NCI-H1436 treated with DMSO at 0.1 percent for 48 hours (cell line): ENCODE measurements around the gene CC2D2A.
"Not testable (repeated sequence)": the region's sequence is repeated elsewhere in the genome, so short reads cannot be mapped to it uniquely, and the experiment has no call there.

Experiments
- DNase-seq: peaks from one replicate; lab custom pipeline; 2025; lab: John Stamatoyannopoulos, UW

CC2D2A gene

DNA sequence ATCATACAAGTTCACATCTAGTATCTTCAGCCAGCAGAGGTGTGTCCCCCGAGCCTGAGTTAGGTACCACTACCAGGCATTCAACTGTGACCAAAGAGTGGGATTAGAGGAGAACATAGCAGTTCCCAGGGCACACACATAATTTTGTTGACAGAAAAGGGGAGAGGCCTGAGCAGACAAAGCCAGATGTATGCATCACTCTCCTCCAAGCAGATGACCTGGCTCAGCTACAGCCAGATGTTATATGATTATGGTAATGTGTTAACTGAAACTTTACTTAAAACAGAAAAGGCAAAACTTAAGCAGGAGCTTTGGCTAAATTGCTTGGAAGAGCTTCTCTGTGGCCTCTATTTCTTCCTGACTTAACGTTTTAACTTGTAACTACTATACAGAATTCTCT is 88.9 kb downstream of the CC2D2A start:
- DNase-seq, result no peak

DNA sequence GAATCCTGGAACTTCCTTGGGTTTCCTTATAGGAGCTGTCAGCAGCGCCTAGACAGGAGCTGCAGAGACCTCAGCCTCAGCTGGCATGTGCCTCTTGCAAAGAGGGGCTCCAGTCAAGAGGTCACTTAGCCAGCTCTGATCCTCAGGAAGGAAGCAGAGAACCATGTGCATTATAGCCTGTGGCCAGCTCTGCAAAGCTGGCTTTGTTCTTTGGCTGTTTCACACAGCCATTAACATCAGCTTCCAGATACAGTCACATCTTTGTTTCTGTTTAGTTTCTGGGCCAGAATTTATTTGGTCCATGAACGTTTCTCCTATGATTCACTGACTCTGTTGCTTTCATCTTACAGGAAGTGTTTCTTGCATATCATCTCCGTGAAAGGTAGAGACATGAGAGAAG is 92.4 kb downstream of the CC2D2A start:
- DNase-seq, result no peak

DNA sequence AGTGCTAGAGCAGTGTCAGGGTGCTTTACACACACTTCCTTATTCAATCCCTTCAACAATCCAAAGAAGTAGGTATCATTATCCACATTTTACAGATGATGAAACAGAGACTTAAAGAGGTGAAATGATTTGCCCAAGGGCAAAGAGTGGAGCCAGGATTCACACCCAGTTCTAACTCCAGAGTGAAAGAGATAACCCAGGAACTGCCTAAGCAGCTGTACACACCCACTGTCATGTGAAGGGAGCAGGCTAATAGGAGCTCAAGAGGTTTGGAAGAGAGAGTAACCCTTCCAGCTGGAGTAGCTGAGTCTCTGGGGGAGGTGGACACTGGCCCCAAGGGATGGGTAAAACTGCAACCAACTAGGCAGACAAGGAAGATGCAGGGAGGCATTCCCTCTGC is 92.9 kb downstream of the CC2D2A start:
- DNase-seq, result no peak

DNA sequence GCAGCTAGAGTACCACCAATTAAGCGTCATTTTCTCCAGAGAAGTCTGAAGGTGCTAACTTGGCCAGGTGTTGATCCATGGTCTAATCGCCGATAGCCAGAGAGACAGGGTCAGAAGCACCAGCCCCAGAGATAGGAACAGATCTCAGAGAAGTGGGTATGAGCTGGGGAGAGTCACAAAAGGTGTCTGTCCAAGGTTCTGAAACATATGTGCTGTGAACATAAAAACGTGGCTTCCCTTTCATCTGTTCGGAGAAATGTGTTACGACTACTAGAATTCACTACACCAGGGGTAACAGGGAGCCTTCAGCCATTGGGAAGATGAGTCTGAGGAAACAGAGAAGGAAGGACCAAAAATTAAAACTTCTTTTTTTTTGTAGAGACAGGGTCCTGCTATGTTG is 94.2 kb downstream of the CC2D2A start:
- no peak for DNase-seq

GRCh38 chr4:15568821-15569220 is 99.1 kb downstream of the CC2D2A start:
- no peak for DNase-seq

DNA sequence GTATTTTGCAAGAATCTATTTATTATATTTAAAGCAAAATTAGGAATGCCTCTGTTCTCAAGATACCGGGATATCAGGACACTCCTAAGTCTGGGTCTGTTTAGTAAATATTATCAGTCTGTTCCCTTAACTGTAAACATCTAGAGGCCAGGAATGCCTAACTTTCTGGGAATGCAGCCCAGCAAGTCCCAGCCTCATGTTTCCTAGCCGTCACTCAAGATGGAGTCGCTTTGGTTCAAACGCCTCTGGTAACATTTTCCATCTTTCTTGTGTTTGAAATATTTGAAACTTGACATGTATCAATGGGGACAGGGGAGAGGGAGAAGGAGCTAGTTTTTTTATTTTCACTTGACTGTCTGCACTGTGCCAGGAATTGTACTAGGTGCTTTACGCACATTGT is 100.1 kb downstream of the CC2D2A start:
- DNase-seq, result no peak

DNA sequence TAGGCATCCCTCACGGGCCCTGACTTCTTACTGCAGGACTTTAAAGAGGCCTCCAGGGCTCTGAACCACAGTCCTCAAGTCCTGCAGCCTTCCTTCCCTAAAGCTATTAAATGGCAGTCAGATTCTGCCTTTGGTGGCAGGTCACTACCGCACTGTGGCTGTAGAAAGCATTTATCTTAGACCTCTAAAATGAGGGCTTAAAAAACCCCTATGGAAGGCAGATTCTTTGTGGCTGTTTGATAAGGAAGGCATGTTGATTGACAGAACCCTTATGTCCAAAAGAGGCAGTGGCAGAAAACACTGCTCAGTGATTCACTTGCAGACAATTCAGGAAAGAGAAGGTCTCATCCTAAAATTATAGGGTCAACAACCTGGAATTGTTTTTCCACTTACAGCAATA is 106.3 kb downstream of the CC2D2A start:
- DNase-seq, result no peak

DNA sequence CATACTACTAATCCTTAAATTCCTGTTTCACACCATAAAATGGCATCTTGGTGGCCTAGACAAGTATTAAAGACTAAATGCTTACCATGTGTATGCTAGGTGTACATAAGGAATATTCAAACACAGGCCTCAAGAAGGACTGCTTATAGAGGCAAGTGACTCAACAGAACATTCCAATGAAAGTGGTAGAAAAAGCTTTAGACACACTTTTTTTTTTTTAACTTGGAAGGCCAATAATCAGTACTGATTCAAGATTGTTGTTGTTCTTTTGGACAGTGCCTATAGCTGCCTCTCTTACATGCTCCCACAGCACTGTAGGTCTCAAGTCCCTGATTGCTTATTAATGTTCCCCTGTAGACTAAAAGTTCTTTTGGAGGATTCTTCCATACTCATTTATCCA is 107.8 kb downstream of the CC2D2A start:
- DNase-seq, result no peak

- no peak for DNase-seq
Observed at GRCh38 chr4:15584785-15585184, 115.1 kb downstream of the CC2D2A start.

GRCh38 chr4:15585331-15585730 is 115.6 kb downstream of the CC2D2A start:
- no peak for DNase-seq

GRCh38 chr4:15586066-15586465 is 116.4 kb downstream of the CC2D2A start:
- no peak for DNase-seq

DNA sequence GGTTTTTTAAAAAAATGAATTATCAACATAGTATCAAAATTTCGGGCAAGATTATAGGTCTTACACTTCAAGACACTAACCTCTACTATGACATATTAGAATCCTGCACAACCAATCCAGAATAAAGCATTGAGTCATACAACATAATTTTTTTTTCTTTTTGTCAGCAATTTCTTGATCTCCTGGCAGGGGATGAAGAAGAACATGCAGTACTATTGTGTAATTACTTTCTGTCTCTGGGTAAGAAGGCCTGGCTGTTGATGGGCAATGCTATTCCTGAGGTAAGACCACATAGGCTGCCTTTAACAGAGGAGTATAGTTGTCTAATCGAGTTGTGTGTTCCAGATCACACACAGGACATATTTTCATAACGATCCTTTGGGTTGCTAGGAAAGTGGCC is 118.0 kb downstream of the CC2D2A start:
- no peak for DNase-seq

GRCh38 chr4:15592799-15593198 is 123.1 kb downstream of the CC2D2A start:
- no peak for DNase-seq

- no peak for DNase-seq
Observed at GRCh38 chr4:15598644-15599043, 129.0 kb downstream of the CC2D2A start.

GRCh38 chr4:15600176-15600575 is 130.5 kb downstream of the CC2D2A start:
- DNase-seq, result no peak

- no peak for DNase-seq
Observed at GRCh38 chr4:15601862-15602261, 132.2 kb downstream of the CC2D2A start.

- no peak for DNase-seq
Observed at GRCh38 chr4:15605537-15605936, 135.9 kb downstream of the CC2D2A start.

- no peak for DNase-seq
Observed at GRCh38 chr4:15610855-15611254, 141.2 kb downstream of the CC2D2A start.

- DNase-seq, result no peak
Observed at GRCh38 chr4:15612136-15612535, 142.5 kb downstream of the CC2D2A start.

DNA sequence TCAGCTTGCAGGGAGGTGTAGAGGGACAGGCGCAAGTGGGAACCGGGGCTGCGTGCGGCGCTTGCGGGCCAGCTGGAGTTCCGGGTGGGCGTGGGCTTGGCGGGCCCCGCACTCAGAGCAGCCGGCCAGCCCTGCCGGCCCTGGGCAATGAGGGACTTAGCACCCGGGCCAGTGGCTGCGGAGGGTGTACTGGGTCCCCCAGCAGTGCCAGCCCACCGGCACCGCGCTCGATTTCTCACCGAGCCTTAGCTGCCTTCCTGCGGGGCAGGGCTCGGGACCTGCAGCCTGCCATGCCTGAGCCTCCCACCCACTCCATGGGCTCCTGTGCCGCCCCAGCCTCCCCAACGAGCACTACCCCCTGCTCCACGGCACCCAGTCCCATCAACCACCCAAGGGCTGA is 145.2 kb downstream of the CC2D2A start:
- not testable (repeated sequence) for DNase-seq

GRCh38 chr4:15617407-15617806 is 147.7 kb downstream of the CC2D2A start:
- DNase-seq, result not testable (repeated sequence)

DNA sequence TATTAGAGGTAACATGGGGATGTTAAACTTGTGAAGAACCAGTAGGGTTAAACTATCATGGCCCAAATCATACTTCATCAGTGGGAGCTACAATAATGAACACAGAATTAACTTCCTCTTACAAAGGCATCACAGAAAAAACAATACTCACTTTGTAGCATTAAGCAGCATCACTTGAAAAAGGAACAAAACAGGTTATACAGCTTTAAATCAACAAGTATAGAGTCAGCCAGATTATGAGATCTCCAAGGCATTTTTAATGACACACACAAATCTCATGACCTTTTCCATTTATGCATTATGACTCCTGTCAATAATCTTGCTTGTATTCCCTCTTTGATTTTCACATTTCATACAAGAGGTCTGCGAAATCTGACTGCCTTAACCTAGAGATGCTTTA is 167.1 kb downstream of the CC2D2A start:
- DNase-seq, result no peak

DNA sequence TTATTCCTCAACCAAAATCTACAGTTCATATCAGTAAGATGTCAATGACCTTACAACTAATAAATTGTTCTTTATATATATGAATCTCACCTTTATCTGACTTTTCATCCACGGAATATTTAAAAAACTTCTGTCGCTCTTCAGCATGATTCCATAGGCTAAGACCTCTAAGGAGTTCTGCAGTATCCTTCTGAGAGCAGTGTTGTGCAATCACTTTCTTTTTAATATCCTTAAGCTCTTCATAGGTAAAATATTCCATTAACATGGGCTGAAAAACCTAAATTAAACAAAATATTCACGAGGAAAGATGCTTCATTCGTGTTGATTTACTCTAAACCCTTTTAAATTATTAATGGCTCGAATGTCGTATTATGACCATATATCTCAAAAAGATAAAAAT is 168.7 kb downstream of the CC2D2A start:
- no peak for DNase-seq

- DNase-seq, result no peak
Observed at GRCh38 chr4:15648600-15648999, 178.9 kb downstream of the CC2D2A start.

DNA sequence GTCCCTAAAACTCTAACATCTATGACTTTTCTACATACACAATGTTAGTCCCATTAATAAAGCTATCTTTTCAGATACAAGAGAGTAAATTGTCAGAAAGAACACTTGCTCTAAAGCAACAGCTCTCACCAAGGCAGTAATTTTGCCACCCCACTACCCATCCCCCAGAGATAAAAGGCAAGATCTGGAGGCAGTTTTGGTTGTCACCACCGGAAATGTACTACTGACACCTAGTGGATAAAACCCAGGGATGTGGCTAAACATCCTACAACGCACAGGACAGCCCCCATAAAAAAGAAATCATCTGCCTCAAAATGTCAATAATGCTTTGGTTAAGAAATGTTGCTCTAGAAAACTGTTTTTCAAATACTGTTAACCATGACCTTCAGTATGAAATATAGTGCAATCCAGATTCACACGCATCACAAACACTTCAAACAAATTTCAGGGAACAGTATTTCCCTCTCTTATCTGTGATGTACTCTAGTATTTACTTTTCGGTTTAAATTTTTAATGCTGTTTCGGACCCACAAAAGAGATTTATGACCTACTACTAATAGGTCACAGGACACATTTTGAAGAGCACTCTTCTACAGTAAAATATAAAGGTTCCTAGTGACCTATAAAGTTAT is 180.3 kb downstream of the CC2D2A start:
- DNase-seq, result no peak
